Measurements from ENCODE around the gene CNTN3. TPM values are rescaled to one million over a fixed set of nuclear protein-coding genes. Genes with fewer than 3 reads are reported as not detected.

The CNTN3 gene
- total and polyA plus RNA-seq, 9 donors = 0.68 to 12.6 (median 2.2) TPM

DNA sequence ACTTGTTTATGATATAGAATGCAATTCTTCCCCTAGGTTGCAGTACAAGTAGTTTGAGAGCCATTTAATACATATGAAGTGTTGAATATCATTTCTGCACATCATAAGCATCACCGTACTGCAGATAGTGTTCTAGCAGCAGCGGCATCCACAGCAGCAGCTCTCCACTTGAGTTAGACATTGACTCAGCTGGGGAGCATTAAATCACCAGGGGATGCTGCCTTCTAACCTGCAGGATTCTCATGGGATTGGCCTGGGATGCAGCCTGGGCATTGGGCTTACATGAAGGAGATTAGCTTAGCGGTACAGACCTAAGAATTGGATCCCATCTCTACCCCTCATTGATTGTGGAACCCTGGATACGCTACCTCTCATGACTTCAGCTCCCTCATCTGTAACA is 43.3 kb downstream of the CNTN3 start:
- WGBS, 3 donors = 92 to 99% (median 96%) methylated on average over 4 of the region's 4 CpGs
- no peak overlapping the region for H3K27ac ChIP-seq
- intact Hi-C loops (cut with DNase I) = no loop called here
- no peaks in the 10 kb centered on the region for H3K36me3 ChIP-seq
- no peaks in the 10 kb centered on the region for H3K9me3 ChIP-seq
- no peaks in the 10 kb centered on the region for H3K27me3 ChIP-seq
- H3K4me1 ChIP-seq (ENCODE audit: insufficient read depth) = no peaks in the 10 kb centered on the region
- H3K4me3 ChIP-seq = no peak overlapping the region
- TF ChIP-seq POLR2A (IDR thresholded peaks at IDR 0.05) = no peak
- DNase-seq = no peak
